Caco-2 (cell line): ENCODE data around the gene HOXC13. TPM values are rescaled to one million over a fixed set of nuclear protein-coding genes. Genes with fewer than 3 reads are reported as not detected.
A peak's percentile ranks its signal among the peaks of the same experiment; 100 is the strongest.

Experiments
- BruUV-seq: library from RNA; stranded (reverse); fragments of 400-500 nt; replicated peaks from 2 replicates; lab custom pipeline; 2021; lab: Mats Ljungman, UMichigan
- CTCF ChIA-PET: fragments of 300-600 bp; sonication (Branson Sonifier 250); formaldehyde crosslinking; loops from one replicate; lab custom pipeline; 2022; ENCODE audit warnings: antibody characterized with exemption; lab: Charles Lee
- POLR2A ChIA-PET: fragments of 300-600 bp; sonication (Branson Sonifier 250); formaldehyde crosslinking; loops from one replicate; lab custom pipeline; 2022; ENCODE audit warnings: antibody characterized with exemption; lab: Charles Lee
- DNase-seq, 2 experiments: peaks; one replicate each; pipeline versions ENCODE4 v3.0.0 to v3.0.0-alpha.2; 2020 to 2022
- H3K27me3 ChIP-seq: replicated peaks from 2 replicates; pipeline ENCODE4 v1.6.0; 2011; ENCODE audit warnings: low read length; ENCODE audit not compliant: control insufficient read depth, insufficient read depth
- H3K36me3 ChIP-seq: 2 replicates; pipeline ENCODE4 v1.5.1; 2011; ENCODE audit warnings: low read length; ENCODE audit not compliant: control insufficient read depth, insufficient read depth
- H3K4me1 ChIP-seq: fragments of 250-450 bp; sonication (Bioruptor Pico); 2 replicates; pipeline ENCODE4 v1.5.1; 2020; ENCODE audit warnings: mild to moderate bottlenecking
- H3K4me3 ChIP-seq: 2 replicates; pipeline ENCODE4 v1.5.1; 2011; ENCODE audit warnings: low read depth, mild to moderate bottlenecking, control low read depth, low read length
- H3K9me3 ChIP-seq: fragments of 250-450 bp; sonication (Bioruptor Pico); 2 replicates; pipeline ENCODE4 v1.5.1; 2020; ENCODE audit warnings: mild to moderate bottlenecking, moderate library complexity
- H3K27ac Mint-ChIP-seq: one replicate; pipeline ENCODE4 v1.8.0; 2022; ENCODE audit warnings: mixed read lengths; ENCODE audit not compliant: unreplicated experiment
- H3K27me3 Mint-ChIP-seq: one replicate; pipeline ENCODE4 v1.8.0; 2022; ENCODE audit warnings: mixed read lengths; ENCODE audit not compliant: insufficient read depth, unreplicated experiment
- H3K36me3 Mint-ChIP-seq: one replicate; pipeline ENCODE4 v1.8.0; 2022; ENCODE audit warnings: mild to moderate bottlenecking, mixed read lengths; ENCODE audit not compliant: insufficient read depth, unreplicated experiment
- H3K4me1 Mint-ChIP-seq: one replicate; pipeline ENCODE4 v1.8.0; 2022; ENCODE audit warnings: low read depth, mixed read lengths; ENCODE audit not compliant: unreplicated experiment
- H3K4me3 Mint-ChIP-seq: one replicate; pipeline ENCODE4 v1.8.0; 2022; ENCODE audit warnings: mild to moderate bottlenecking, moderate library complexity, mixed read lengths; ENCODE audit not compliant: unreplicated experiment
- H3K9me3 Mint-ChIP-seq: one replicate; pipeline ENCODE4 v1.8.0; 2022; ENCODE audit warnings: mixed read lengths; ENCODE audit not compliant: unreplicated experiment
- intact Hi-C: fragments of 100-400 bp; cut with micrococcal nuclease; formaldehyde crosslinking; loops from one replicate; pipeline ENCODE4 v1.10.0; 2022; ENCODE audit not compliant: unreplicated experiment
- total RNA-seq: library from RNA; stranded (reverse); gene quantifications from 2 replicates; pipeline ENCODE4 v1.2.3, GENCODE V29; 2022
- TF ChIP-seq, protein P1 (sequence below), 2 experiments: fragments of 200-600 bp in 1 of 2; IDR thresholded peaks; 1 replicate in 1 of 2; 2 replicates in 1 of 2; pipeline versions ENCODE4 v1.5.1 to v1.8.0; 2011 to 2022; ENCODE audit warnings: antibody characterized with exemption in 1 of 2, control low read depth in 1 of 2, inconsistent platforms in 1 of 2, low read depth in 1 of 2, low read length in 1 of 2, mild to moderate bottlenecking in 1 of 2, moderate library complexity in 1 of 2; ENCODE audit not compliant: insufficient read depth in 1 of 2, severe bottlenecking in 1 of 2, unreplicated experiment in 1 of 2

Gene HOXC13
- total RNA-seq, 1 experiment from 2014 or later: 6.4 TPM

DNA sequence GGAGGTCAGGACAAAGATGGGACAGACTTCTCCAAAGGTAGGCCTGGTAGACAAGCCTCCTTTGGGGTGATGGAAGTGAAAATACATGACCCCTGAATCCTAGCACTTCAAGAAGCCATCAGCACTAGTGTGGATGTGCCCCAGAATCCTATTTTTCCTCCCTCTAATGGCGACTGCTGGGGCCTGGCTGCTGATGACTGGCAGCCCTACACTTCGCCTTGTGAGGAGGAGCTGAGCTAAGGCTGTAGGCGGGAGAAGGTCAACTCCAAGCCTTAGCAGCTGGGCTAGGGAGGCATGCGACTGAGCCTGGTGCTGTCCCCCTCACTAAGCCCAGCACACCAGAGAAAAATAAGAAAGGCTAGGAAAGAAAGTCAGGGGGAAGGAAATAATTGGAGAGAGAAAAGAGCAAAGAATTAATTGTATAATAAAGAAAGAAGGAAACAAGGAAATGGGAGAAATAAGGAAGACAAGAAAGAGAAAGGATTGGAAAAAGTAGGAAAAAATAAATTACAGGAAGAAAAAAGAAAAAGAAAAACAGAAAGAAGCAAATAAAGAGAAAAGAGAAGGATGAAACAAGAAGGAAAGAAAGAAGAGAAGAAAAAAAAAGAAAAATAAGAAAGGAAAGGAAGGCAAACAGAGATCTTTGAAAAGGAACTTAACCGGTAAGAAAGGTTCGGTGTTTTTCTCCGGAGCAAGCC lies 41.6 kb downstream of the HOXC13 start:
- no peak overlapping the region for H3K4me3 ChIP-seq
- Mint-ChIP-seq H3K4me3 (no peak overlapping the region), H3K27me3 (no peaks in the 10 kb centered on the region), H3K36me3 (peaks cover 6% of the 10 kb centered on the region), H3K9me3 (no peaks in the 10 kb centered on the region), H3K4me1 (peaks cover 23% of the 10 kb centered on the region), H3K27ac (peak overlapping the region; percentile 86)
- H3K9me3 ChIP-seq: no peaks in the 10 kb centered on the region
- POLR2A ChIA-PET: interaction anchor here (1.0 kb wide), 1 partner anchor 73 kb away, joined by 3 read pairs; the partner anchor contains the start of gene HOXC4
- TF ChIP-seq, protein P1, sequence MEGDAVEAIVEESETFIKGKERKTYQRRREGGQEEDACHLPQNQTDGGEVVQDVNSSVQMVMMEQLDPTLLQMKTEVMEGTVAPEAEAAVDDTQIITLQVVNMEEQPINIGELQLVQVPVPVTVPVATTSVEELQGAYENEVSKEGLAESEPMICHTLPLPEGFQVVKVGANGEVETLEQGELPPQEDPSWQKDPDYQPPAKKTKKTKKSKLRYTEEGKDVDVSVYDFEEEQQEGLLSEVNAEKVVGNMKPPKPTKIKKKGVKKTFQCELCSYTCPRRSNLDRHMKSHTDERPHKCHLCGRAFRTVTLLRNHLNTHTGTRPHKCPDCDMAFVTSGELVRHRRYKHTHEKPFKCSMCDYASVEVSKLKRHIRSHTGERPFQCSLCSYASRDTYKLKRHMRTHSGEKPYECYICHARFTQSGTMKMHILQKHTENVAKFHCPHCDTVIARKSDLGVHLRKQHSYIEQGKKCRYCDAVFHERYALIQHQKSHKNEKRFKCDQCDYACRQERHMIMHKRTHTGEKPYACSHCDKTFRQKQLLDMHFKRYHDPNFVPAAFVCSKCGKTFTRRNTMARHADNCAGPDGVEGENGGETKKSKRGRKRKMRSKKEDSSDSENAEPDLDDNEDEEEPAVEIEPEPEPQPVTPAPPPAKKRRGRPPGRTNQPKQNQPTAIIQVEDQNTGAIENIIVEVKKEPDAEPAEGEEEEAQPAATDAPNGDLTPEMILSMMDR (IDR thresholded peaks at IDR 0.05; ENCODE audit: insufficient read depth in 1 of 2, low read depth in 1 of 2, low read length in 1 of 2, severe bottlenecking in 1 of 2, unreplicated experiment in 1 of 2): no peak
- intact Hi-C loops: no loop called here
- BruUV-seq: no TSS peak
- H3K27me3 ChIP-seq: no peaks in the 10 kb centered on the region
- CTCF ChIA-PET: interaction anchor here (0.9 kb wide), 1 partner anchor 38 kb away, joined by 5 read pairs; no protein-coding TSS in a partner anchor
- no peaks in the 10 kb centered on the region; the same call in 1 of the 2 replicates for H3K36me3 ChIP-seq
- no peak for DNase-seq
- peaks cover 40% of the 10 kb centered on the region for H3K4me1 ChIP-seq

DNA sequence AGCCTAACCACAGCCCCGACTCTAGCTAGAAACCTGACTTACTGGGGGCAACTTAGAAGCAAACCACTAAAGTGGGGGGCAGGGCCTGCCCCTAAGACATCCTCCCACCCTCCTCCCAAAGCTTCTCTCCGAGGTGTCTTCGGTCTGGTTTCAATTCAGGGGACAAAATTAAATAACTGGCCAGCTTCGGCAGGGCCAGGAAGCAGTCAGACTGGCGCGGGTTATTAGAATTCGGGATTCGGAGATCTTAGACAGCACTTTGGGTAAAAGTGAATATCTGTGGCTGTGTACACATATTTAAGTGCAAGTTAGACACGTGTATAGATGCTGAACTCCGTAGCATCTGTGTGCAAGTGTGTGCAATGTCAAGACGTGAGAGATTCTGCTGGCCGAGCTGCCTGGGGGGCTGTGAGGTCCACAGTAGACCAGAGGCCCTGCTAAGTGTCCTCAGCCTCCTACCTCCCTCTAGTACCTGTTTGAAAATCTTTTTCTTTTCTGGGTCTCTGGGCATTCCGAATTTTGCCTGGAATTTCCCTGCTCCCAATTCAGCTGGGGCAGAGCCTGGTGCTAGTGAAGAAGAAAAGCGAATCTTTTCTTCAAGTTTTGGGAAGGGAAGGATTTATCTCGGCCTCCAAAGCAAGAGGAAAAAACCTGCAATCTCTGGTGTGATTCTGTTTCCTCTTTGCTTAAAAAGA lies 42.3 kb downstream of the HOXC13 start:
- Mint-ChIP-seq H3K4me1 (peaks cover 23% of the 10 kb centered on the region), H3K4me3 (no peak overlapping the region), H3K27me3 (no peaks in the 10 kb centered on the region), H3K36me3 (peaks cover 9% of the 10 kb centered on the region), H3K27ac (peak overlapping the region; percentile 86), H3K9me3 (no peaks in the 10 kb centered on the region)
- no peak for DNase-seq
- no peaks in the 10 kb centered on the region for H3K27me3 ChIP-seq
- CTCF ChIA-PET: no interaction called here
- POLR2A ChIA-PET: interaction anchor here (1.0 kb wide), 1 partner anchor 73 kb away, joined by 3 read pairs; the partner anchor contains the start of gene HOXC4
- TF ChIP-seq, protein P1 (IDR thresholded peaks at IDR 0.05; ENCODE audit: insufficient read depth in 1 of 2, low read depth in 1 of 2, low read length in 1 of 2, severe bottlenecking in 1 of 2, unreplicated experiment in 1 of 2): no peak
- no peaks in the 10 kb centered on the region for H3K9me3 ChIP-seq
- no TSS peak for BruUV-seq
- H3K36me3 ChIP-seq: no peaks in the 10 kb centered on the region; the same call in 1 of the 2 replicates
- intact Hi-C loops: no loop called here
- no peak overlapping the region for H3K4me3 ChIP-seq
- peaks cover 44% of the 10 kb centered on the region for H3K4me1 ChIP-seq

DNA sequence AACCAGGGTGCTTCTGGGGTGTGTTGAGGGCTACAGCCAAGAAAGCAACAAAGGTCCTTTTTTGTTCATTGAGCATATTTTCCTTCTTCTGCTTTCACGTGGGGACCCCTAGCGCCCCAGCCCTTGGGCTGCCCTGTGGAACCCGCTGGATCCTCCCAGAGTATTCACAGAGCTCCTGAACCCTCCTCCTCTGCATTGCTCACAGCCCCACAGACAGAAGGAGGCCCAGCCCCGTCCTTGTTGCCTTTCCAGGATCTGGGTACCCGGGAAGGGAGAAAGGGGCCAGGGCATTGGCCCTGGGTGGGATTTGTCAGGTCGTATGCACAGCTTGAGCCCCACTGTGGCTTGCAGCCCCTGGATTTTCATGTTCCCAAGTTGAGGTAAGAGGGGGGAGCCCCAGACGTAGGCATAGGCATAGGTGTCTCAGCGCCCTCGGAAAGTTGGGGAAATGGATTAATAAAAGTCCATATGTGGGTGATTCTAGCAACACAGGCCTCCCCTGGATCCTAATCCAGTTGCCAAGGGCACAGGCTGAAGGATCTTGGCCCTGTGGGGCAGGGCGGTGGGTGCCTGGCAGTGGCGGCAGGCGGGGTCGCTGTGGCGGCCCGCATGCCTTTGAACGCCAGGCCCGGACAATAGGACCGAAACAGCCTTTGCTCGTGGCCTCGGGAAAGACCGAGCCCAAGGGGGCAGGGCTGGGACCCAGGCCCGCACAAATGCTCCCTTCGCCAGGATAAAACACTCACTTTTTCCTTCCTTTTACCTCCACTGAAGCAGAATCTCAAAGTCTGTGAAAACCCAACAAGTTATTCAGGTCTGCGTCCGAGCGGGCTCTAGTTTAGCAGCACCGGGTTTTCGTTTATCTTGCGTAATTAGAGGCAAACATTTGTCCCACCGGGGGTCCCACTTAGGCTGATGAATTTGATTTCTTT lies 43.3 kb downstream of the HOXC13 start:
- Histone ChIP-seq H3K4me1 (peaks cover 46% of the 10 kb centered on the region), H3K36me3 (no peaks in the 10 kb centered on the region; the same call in 1 of the 2 replicates), H3K27me3 (no peaks in the 10 kb centered on the region), H3K4me3 (no peak overlapping the region), H3K9me3 (no peaks in the 10 kb centered on the region)
- ChIA-PET POLR2A (no interaction called here), CTCF (no interaction called here)
- DNase-seq: no peak
- no TSS peak for BruUV-seq
- H3K4me1 Mint-ChIP-seq: peaks cover 23% of the 10 kb centered on the region
- TF ChIP-seq, protein P1 (IDR thresholded peaks at IDR 0.05; ENCODE audit: insufficient read depth in 1 of 2, low read depth in 1 of 2, low read length in 1 of 2, severe bottlenecking in 1 of 2, unreplicated experiment in 1 of 2): no peak
- peaks cover 9% of the 10 kb centered on the region for H3K36me3 Mint-ChIP-seq
- H3K27me3 Mint-ChIP-seq: no peaks in the 10 kb centered on the region
- intact Hi-C loops: no loop called here
- no peaks in the 10 kb centered on the region for H3K9me3 Mint-ChIP-seq
- no peak overlapping the region for H3K27ac Mint-ChIP-seq
- H3K4me3 Mint-ChIP-seq: no peak overlapping the region
